ENCODE data around the gene SH2D4B.

DNA sequence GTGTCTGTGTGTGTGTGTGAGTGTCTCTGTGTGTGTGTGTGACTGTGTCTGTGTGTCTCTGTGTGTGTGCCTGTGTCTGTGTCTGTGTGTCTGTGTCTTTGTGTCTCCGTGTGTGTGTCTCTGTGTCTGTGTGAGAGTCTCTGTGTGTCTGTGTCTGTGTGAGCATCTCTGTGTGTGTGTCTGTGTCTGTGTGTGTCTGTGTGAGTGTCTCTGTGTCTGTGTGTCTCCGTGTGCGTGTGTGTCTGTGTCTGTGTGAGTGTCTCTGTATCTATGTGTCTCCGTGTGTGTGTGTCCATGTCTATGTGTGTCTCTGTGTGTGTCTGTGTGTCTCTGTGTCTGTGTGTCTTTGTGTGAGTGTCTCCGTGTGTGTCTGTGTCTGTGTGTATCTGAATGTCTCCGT is 120.4 kb downstream of the SH2D4B start:
- no peak for TF ChIP-seq CTCF (IDR thresholded peaks at IDR 0.05; ENCODE audit: insufficient read depth, low read length)
- no peak for TF ChIP-seq REST (IDR thresholded peaks at IDR 0.05; ENCODE audit: insufficient replicate concordance, low read depth)
- TF ChIP-seq GABPA (IDR thresholded peaks at IDR 0.05; ENCODE audit: low read depth), result no peak
- no peak for TF ChIP-seq SPI1 (IDR thresholded peaks at IDR 0.05; ENCODE audit: borderline replicate concordance, low read depth)

Measured in HL-60 (cell line).